NCI-H1436 (cell line): Measurements from ENCODE around the gene KIF17.
A peak's percentile ranks its signal among the peaks of the same experiment; 100 is the strongest.

Source experiments
- DNase-seq: peaks from one replicate; lab custom pipeline; 2025; lab: John Stamatoyannopoulos, UW

Gene KIF17

GRCh38 chr1:20710469-20711284 is 7.1 kb downstream of the KIF17 start:
- no peak for DNase-seq

- DNase-seq, result no peak
Measured at GRCh38 chr1:20709868-20710267, 7.9 kb downstream of the KIF17 start.

- no peak for DNase-seq
Measured at GRCh38 chr1:20708891-20709290, 8.9 kb downstream of the KIF17 start.

GRCh38 chr1:20708057-20708456 is 9.8 kb downstream of the KIF17 start:
- no peak for DNase-seq

- no peak for DNase-seq
Measured at GRCh38 chr1:20706841-20707240, 11.0 kb downstream of the KIF17 start.

GRCh38 chr1:20705203-20705755 is 12.5 kb downstream of the KIF17 start:
- DNase-seq, result no peak

GRCh38 chr1:20704390-20705202 is 13.2 kb downstream of the KIF17 start:
- no peak for DNase-seq

GRCh38 chr1:20703124-20703756 is 14.6 kb downstream of the KIF17 start:
- no peak for DNase-seq

- no peak for DNase-seq
Measured at GRCh38 chr1:20702416-20702815, 15.4 kb downstream of the KIF17 start.

- no peak for DNase-seq
Measured at GRCh38 chr1:20701847-20702246, 16.0 kb downstream of the KIF17 start.

GRCh38 chr1:20701446-20701845 is 16.4 kb downstream of the KIF17 start:
- DNase-seq, result no peak

GRCh38 chr1:20700636-20701215 is 17.1 kb downstream of the KIF17 start:
- DNase-seq, result no peak

GRCh38 chr1:20699558-20699957 is 18.2 kb downstream of the KIF17 start:
- DNase-seq, result no peak

- DNase-seq, result no peak
Measured at GRCh38 chr1:20698195-20698910, 19.5 kb downstream of the KIF17 start.

- DNase-seq, result no peak
Measured at GRCh38 chr1:20697563-20697962, 20.2 kb downstream of the KIF17 start.

GRCh38 chr1:20696397-20697333 is 21.1 kb downstream of the KIF17 start:
- DNase-seq, result peak; percentile 81

GRCh38 chr1:20695515-20695914 is 22.3 kb downstream of the KIF17 start:
- no peak for DNase-seq

- DNase-seq, result no peak
Measured at GRCh38 chr1:20693623-20694022, 24.2 kb downstream of the KIF17 start.

- no peak for DNase-seq
Measured at GRCh38 chr1:20691872-20692271, 25.9 kb downstream of the KIF17 start.

- no peak for DNase-seq
Measured at GRCh38 chr1:20689645-20690056, 28.2 kb downstream of the KIF17 start.
